Activated naive CD8-positive, alpha-beta T cell treated with anti-CD3 and anti-CD28 coated beads, Interleukin-2, amount 50 U/mL, for 24 hours (primary cell): ENCODE data around the gene QRICH1.

Source experiments
- ATAC-seq: fragments of 150-1000 bp; cut with Tn5 transposase; one replicate; pipeline ENCODE4 v1.10.0; 2021
- DNase-seq: peaks from one replicate; pipeline ENCODE4 v3.0.0; 2021
- H3K27ac Mint-ChIP-seq: one replicate; pipeline ENCODE4 v1.8.0; 2021; ENCODE audit warnings: mild to moderate bottlenecking, mixed read lengths
- H3K27me3 Mint-ChIP-seq: one replicate; pipeline ENCODE4 v1.8.0; 2021; ENCODE audit warnings: mixed read lengths
- H3K36me3 Mint-ChIP-seq: one replicate; pipeline ENCODE4 v1.8.0; 2021; ENCODE audit warnings: low read depth, mixed read lengths
- H3K4me1 Mint-ChIP-seq: one replicate; pipeline ENCODE4 v1.8.0; 2021; ENCODE audit warnings: mixed read lengths
- H3K4me3 Mint-ChIP-seq: one replicate; pipeline ENCODE4 v1.8.0; 2021; ENCODE audit warnings: mild to moderate bottlenecking, moderate library complexity, mixed read lengths
- H3K9me3 Mint-ChIP-seq: one replicate; pipeline ENCODE4 v1.8.0; 2021; ENCODE audit warnings: mixed read lengths

QRICH1 gene

DNA sequence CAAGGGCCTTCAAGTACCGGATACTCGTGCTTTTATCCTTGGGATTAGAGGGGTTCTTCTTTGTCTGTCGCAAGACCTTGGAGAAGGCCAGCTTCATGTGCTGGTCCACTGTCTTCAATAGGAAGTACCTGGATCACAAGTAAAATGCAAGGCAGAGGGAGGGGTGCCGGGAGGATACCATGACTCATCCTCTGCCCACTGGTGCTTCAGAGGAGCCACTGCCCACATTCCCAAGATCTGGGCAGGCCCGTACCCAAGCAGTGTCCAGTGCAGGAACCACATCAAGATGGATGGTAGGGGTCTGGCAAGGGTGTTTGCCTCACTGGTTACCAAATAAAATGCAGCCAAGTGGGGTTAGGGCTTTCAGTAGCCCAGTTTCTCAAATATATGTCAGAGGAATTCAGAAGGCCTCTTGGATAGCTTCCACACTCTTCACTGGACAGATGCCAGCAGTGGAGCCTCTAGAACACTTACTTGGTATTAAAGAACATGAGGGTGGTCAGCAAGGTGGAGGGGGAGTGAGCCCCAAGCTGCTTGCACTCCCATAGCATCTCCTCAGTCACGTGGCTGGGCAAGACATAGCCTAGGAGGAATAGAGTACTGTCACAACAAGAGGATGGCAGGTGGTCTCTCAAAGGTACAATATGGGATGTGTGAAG lies 61.1 kb downstream of the QRICH1 start:
- no peak overlapping the region for H3K27ac Mint-ChIP-seq
- DNase-seq (no peak), ATAC-seq (no peak)
- no peaks in the 10 kb centered on the region for H3K9me3 Mint-ChIP-seq
- no peaks in the 10 kb centered on the region for H3K27me3 Mint-ChIP-seq
- peaks cover 51% of the 10 kb centered on the region for H3K36me3 Mint-ChIP-seq
- H3K4me1 Mint-ChIP-seq: peaks cover 18% of the 10 kb centered on the region
- no peak overlapping the region for H3K4me3 Mint-ChIP-seq

DNA sequence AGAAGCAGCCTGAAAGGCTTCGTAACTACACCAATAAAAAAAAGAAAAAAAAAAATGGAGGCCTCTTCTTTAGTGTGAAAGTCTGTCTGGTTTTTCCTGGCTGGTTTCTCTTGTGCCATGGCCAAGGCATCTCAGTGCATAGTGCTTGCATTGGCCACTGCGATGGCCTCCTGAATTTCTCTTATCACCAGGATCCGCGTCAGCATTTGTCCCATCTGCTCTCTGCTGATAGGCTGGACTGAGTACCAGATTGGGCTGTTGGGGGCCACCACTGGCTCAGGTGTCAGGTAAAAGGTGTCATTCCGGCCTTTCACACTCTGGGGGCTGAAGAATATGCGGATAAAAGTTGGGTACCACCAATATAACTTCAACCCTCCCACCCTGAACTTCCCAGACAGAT lies 63.5 kb downstream of the QRICH1 start:
- Mint-ChIP-seq H3K27ac (peak overlapping the region; percentile 92), H3K4me3 (no peak overlapping the region), H3K4me1 (peaks cover 43% of the 10 kb centered on the region), H3K27me3 (no peaks in the 10 kb centered on the region), H3K36me3 (peaks cover 72% of the 10 kb centered on the region), H3K9me3 (no peaks in the 10 kb centered on the region)
- DNase-seq (no peak), ATAC-seq (no peak)

DNA sequence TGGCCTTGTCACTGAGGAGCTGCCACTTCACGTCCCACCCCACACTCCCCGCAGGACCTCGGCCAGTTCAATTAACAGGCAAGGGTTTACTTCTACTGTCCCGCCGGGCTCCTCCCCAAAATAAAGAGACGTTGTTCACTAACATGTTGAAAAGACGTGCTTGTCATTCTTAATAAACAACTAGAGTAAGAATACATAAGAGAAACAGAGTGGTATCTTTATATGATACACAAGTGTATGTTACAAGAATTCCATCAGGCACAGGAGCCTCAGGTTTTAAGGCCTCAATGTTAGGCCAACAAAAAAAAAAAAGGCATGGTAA lies 64.3 kb downstream of the QRICH1 start:
- Mint-ChIP-seq H3K4me1 (peaks cover 51% of the 10 kb centered on the region), H3K36me3 (peaks cover 73% of the 10 kb centered on the region), H3K27me3 (no peaks in the 10 kb centered on the region), H3K9me3 (no peaks in the 10 kb centered on the region), H3K4me3 (peak overlapping the region; percentile 85), H3K27ac (peak overlapping the region; percentile 92)
- DNase-seq: no peak
- no peak for ATAC-seq

DNA sequence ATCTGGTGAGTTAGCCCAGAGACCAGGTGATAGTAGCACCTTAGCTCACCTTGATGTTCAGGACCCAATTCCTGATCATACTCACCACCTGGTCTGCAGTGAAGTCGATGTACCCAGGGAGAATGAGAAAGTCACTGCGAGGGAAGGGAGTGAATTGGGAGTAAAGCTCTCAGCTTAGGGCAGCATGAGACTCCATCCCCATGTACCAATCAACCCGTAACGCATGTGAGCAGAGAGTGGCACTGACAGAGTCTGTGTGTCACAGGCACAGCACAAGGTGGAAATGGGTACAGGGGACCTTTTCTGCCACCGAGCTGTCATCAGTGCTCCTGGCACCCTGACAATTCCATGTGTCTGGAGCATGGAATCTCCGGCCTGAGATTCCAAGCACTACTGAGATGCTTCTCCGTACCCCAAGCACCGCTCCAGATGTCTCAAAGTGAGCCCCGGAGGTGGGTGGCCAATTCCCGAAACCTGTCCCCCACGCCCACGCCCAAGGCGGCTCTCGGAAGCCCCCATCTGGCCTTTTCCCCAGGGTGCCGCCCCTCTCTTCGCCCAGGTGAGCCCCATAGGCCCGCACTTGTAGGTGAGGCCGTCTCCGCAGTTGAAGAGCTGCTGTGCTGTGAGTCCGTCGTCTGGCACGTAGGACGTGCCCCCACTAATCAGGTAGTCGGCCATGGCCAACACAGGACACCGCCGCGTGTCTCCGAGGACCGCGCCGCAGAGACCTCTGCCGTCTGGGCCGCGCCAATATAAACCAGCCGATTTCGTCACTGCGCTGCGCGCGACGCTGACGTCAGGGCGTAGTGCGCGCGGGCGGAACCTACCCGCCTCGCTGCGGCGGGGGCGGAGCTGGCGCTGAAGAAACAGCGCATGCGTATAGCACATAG lies 65.0 kb downstream of the QRICH1 start, which contains the start of gene IMPDH2:
Gene IMPDH2 (minus strand): TSS at position 726 of the 890 bp plus-strand sequence. CDS start 48 bp downstream, at position 678.
- Mint-ChIP-seq H3K27me3 (no peaks in the 10 kb centered on the region), H3K27ac (peak within 1 kb of the TSS; percentile 92), H3K9me3 (no peaks in the 10 kb centered on the region), H3K36me3 (peaks cover 78% of the 10 kb centered on the region), H3K4me3 (peak within 1 kb of the TSS; percentile 85), H3K4me1 (peaks cover 57% of the 10 kb centered on the region)
- peak; percentile 96 for DNase-seq
- peak; percentile 86 for ATAC-seq

DNA sequence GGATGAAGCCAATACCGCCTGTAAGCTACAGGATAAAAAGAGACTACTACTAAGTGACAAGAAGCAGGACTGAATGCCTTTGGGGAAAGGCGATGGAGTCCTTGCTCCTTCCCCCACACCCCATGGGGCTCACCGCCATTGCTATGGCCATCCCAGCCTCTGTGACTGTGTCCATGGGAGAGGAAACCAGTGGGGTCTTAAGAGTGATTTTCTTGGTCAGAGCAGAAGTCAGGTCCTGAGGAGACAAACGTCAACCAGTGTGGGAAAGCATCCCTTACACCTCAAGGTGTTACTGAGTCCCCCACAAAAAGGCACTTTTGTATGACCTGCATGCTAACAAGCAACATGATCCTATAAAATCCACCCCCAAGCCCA lies 65.6 kb downstream of the QRICH1 start:
- H3K27ac Mint-ChIP-seq: peak overlapping the region; percentile 92
- no peaks in the 10 kb centered on the region for H3K27me3 Mint-ChIP-seq
- no peak for DNase-seq
- H3K36me3 Mint-ChIP-seq: peaks cover 81% of the 10 kb centered on the region
- no peaks in the 10 kb centered on the region for H3K9me3 Mint-ChIP-seq
- H3K4me3 Mint-ChIP-seq: peak overlapping the region; percentile 85
- ATAC-seq: no peak
- peaks cover 62% of the 10 kb centered on the region for H3K4me1 Mint-ChIP-seq

DNA sequence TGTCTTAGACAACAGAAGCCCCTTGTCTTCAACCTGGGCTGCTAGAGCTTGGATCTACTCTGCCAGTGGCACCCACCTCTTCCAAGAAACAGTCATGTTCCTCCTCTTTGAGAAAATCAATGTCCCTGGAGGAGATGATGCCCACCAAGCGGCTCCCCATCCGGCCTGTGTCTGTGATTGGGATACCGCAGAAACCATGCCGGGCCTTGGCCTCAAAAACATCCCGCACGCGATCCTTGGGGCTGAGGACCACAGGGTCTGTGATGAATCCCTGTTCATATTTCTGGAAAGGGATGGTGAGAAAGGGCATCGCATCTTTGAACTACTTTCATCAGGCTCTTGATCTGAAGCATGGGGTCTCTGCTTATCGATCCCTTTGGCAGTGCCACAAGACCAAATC lies 66.2 kb downstream of the QRICH1 start:
- peak overlapping the region; percentile 92 for H3K27ac Mint-ChIP-seq
- DNase-seq (no peak), ATAC-seq (no peak)
- peaks cover 81% of the 10 kb centered on the region for H3K36me3 Mint-ChIP-seq
- H3K4me3 Mint-ChIP-seq: peak overlapping the region; percentile 85
- peaks cover 66% of the 10 kb centered on the region for H3K4me1 Mint-ChIP-seq
- no peaks in the 10 kb centered on the region for H3K27me3 Mint-ChIP-seq
- no peaks in the 10 kb centered on the region for H3K9me3 Mint-ChIP-seq

DNA sequence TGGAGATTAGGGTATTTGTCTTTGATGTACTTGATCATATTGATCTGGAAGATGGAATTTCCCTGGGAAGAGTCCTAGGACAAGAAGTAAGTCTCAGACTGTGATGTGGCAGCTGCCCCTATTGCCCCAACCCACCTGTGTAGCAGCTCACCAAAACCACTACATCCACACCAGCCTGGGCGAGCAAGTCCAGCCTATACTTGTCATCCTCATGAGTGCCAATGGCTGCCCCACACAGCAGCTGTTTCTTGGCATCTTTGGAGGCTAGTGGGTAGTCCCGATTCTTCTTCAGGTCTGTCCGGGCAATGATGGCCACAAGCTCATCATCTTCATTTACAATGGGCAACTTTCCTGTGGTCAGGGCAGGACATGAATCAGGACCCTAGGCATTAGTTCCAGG lies 67.3 kb downstream of the QRICH1 start:
- H3K36me3 Mint-ChIP-seq: peaks cover 78% of the 10 kb centered on the region
- DNase-seq (no peak), ATAC-seq (no peak)
- peak overlapping the region; percentile 71 for H3K27ac Mint-ChIP-seq
- no peaks in the 10 kb centered on the region for H3K9me3 Mint-ChIP-seq
- peaks cover 66% of the 10 kb centered on the region for H3K4me1 Mint-ChIP-seq
- H3K4me3 Mint-ChIP-seq: peak overlapping the region; percentile 85
- no peaks in the 10 kb centered on the region for H3K27me3 Mint-ChIP-seq

DNA sequence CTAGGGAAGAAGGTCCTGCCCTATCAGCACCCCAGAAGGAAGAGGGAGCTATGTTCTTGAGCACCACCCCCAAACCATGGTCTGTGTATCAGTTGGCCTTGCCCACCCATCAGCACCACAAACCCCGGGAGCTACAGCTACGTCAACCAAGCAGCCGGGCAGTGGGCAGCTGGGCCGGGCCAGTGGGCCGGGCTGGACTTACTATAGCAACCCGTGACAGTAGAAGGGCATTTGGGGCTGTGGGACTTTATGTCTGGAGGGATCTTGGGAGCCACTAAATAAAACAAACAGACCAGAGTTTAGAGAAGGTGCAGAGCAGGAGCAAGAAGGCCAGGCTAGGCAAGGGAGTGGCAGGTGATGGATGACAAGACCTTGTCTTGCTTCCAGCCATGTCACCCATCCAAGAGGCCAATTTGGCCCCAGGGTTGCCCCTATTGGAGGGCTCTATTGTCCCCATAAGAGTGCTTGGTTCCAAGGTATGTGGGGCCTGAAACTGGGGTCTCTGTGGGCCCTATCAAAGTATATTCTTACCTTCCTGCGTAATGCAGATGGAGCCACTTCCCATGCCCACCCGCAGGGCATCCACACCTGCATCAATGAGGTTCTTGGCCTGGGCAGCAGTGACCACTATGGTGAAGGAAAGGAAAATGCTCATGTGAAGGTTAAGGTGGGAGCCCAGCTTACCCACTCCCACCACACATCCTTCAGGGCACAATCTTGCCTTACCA lies 67.9 kb downstream of the QRICH1 start:
- Mint-ChIP-seq H3K27me3 (no peaks in the 10 kb centered on the region), H3K36me3 (peaks cover 76% of the 10 kb centered on the region), H3K9me3 (no peaks in the 10 kb centered on the region), H3K27ac (peak overlapping the region; percentile 71), H3K4me3 (peak overlapping the region; percentile 85), H3K4me1 (peaks cover 68% of the 10 kb centered on the region)
- DNase-seq (no peak), ATAC-seq (no peak)

DNA sequence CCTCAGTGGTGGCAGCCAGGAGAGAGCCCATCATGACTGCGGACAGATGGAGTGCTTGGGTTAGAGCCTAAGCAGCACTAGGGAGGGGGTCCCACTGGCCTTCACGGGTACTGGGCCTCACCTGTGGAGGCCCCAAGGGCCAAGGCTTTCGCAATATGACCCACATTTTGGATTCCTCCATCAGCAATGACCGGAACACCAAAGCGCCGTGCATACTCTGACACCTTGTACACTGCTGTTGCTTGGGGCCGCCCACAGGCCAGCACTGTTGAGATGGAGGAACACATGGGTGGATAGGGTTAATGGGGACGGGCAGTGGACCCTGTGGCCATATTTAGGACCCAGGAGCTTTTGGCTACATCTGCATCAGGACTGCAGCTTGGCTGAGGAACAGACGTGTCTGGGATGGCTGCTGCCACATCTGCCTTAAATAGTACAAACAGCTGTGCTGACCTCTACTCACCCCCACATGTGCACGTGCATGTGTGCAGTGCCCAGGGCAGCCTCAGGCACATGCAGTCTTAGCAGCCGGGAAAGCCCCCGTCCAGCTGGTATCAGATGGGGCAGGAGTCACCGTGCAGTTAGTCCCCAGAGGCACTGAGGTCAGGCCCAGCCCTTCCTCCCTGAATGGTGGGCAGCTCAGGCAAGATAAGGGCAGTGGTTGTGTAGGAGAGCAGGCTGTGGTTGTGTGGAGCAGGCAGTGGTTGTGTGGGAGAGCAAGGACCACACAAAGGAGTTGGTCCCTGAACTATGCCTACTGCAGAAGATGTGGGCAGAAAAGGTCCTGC lies 68.7 kb downstream of the QRICH1 start:
- peak overlapping the region; percentile 64 for H3K27ac Mint-ChIP-seq
- H3K9me3 Mint-ChIP-seq: no peaks in the 10 kb centered on the region
- peak overlapping the region; percentile 96 for H3K4me3 Mint-ChIP-seq
- ATAC-seq: no peak
- peaks cover 75% of the 10 kb centered on the region for H3K36me3 Mint-ChIP-seq
- DNase-seq: no peak
- H3K4me1 Mint-ChIP-seq: peaks cover 70% of the 10 kb centered on the region
- no peaks in the 10 kb centered on the region for H3K27me3 Mint-ChIP-seq

DNA sequence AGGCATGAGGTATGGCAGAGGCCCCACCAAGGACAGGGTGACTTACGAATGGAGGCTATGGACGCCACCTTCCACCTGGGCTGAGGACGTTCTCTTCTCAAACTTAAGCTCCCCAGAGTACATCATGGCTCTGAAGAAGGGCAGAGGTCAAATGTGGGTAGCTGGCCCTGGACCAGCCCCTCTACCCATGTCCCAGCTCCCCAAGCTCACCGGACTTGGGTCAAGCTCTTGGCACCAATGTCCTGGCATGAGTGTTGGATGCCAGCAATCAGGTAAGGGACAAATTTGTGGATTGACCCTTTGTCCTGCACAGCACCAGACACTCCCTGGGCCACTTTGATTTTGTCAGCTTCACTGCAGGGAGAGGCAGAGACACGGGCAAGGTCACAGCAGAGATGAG lies 69.4 kb downstream of the QRICH1 start:
- Mint-ChIP-seq H3K36me3 (peaks cover 70% of the 10 kb centered on the region), H3K4me3 (peak overlapping the region; percentile 96), H3K4me1 (peaks cover 72% of the 10 kb centered on the region), H3K27me3 (no peaks in the 10 kb centered on the region), H3K27ac (peak overlapping the region; percentile 64), H3K9me3 (no peaks in the 10 kb centered on the region)
- DNase-seq (no peak), ATAC-seq (no peak)

DNA sequence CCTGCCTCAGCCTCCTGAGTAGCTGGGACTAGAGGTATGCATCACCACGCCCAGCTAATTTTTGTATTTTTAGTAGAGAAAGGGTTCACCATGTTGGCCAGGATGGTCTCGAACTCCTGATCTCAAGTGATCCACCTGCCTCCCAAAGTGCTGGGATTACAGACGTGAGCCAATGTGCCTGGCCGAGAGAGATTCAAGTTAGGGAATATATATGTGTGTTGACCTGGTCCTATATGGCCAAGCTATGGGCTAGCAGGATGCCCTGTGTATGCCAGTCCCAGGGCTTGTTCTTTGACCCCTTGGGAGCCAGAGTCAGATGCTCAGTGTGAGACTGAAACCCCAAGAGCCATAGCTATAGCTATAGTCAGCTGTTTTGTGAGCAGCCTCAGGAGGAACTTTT lies 70.1 kb downstream of the QRICH1 start:
- H3K36me3 Mint-ChIP-seq: peaks cover 65% of the 10 kb centered on the region
- no peaks in the 10 kb centered on the region for H3K27me3 Mint-ChIP-seq
- peak overlapping the region; percentile 64 for H3K27ac Mint-ChIP-seq
- ATAC-seq (no peak), DNase-seq (no peak)
- peaks cover 75% of the 10 kb centered on the region for H3K4me1 Mint-ChIP-seq
- no peaks in the 10 kb centered on the region for H3K9me3 Mint-ChIP-seq
- peak overlapping the region; percentile 96 for H3K4me3 Mint-ChIP-seq

DNA sequence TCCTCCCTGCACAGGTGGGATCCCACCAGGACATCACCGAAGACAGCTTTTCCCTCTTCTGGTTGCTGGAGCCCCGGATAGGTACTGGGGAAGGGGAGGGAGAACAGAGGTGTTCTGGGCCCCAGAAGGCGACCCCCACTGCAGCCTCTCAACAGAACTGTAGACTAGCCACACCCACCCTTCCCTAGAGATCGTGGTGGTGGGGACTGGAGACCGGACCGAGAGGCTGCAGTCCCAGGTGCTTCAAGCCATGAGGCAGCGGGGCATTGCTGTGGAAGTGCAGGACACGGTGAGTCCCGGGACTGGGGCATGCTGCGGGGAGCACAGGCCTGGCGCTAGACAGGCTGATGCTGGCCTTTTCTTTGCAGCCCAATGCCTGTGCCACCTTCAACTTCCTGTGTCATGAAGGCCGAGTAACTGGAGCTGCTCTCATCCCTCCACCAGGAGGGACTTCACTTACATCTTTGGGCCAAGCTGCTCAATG lies 71.1 kb downstream of the QRICH1 start:
- Mint-ChIP-seq H3K9me3 (no peaks in the 10 kb centered on the region), H3K36me3 (peaks cover 56% of the 10 kb centered on the region), H3K4me1 (peaks cover 67% of the 10 kb centered on the region), H3K27ac (peak overlapping the region; percentile 92), H3K27me3 (no peaks in the 10 kb centered on the region), H3K4me3 (peak overlapping the region; percentile 96)
- no peak for ATAC-seq
- DNase-seq: no peak

DNA sequence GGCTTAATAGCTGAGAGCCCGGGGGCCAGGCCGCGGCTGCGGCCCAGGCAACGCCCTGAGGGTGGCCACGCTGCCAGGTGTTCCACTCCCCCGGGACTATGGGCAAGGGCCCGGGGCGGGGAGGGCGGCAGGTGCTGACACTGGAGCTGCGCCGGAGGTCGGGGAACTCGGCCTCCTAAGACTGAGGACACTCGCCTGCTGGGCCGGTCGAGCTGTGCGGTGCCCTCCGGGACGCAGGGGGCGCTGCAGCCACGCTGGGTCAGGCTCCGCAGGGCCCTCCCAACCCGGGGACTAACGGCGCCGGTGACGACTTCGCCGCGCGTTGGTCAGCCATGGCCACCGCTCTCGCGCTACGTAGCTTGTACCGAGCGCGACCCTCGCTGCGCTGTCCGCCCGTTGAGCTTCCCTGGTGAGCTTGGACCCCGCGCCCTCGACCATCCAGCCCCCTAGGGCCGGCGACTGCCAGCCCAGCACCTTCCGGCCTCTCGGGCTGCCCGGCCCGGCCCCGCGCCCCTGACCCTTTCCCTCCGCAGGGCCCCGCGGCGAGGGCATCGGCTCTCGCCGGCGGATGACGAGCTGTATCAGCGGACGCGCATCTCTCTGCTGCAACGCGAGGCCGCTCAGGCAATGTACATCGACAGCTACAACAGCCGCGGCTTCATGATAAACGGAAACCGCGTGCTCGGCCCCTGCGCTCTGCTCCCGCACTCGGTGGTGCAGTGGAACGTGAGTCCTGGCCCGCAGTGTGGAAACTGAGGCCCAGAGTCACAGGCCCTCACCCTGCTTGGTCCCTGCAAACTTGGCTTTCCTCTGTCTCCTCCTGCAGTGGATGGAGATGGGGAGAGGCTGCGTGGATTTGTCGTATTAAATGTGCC lies 71.8 kb downstream of the QRICH1 start, which contains the start of gene NDUFAF3:
Gene NDUFAF3 (plus strand): TSS at position 309 of the 875 bp plus-strand sequence. CDS start 24 bp downstream, at position 333.
- peaks cover 50% of the 10 kb centered on the region for H3K36me3 Mint-ChIP-seq
- H3K27me3 Mint-ChIP-seq: no peaks in the 10 kb centered on the region
- DNase-seq: peak; percentile 97
- H3K9me3 Mint-ChIP-seq: no peaks in the 10 kb centered on the region
- peak; percentile 78 for ATAC-seq
- H3K4me1 Mint-ChIP-seq: peaks cover 66% of the 10 kb centered on the region
- peak within 1 kb of the TSS; percentile 96 for H3K4me3 Mint-ChIP-seq
- H3K27ac Mint-ChIP-seq: peak within 1 kb of the TSS; percentile 95
